Right lobe of liver (tissue), 4 donors: Measurements from ENCODE around the gene RHBDL1.

Source experiments
- CTCF ChIP-seq, 4 donors: fragments of 200-600 bp in 3 of 4; fragments of 450-650 bp in 1 of 4; IDR thresholded peaks; one replicate each; pipeline versions ENCODE4 v1.5.1 to v1.8.0; 2016 to 2022; ENCODE audit warnings: antibody characterized with exemption in 4 of 4, mild to moderate bottlenecking in 2 of 4
- POLR2A ChIP-seq: fragments of 450-650 bp; IDR thresholded peaks from one replicate; pipeline ENCODE4 v1.6.1; 2017; ENCODE audit warnings: antibody characterized with exemption, mild to moderate bottlenecking
- donor health status: DM: no; HTN: no; CAD: no.
- donor health status: DM: no; HTN: no; CAD: no.
- donor health status: DM: no; HTN: yes; CAD: no.

- no peak for TF ChIP-seq CTCF (IDR thresholded peaks at IDR 0.05)
- no peak for TF ChIP-seq POLR2A
These were observed 17.1 kb downstream of the RHBDL1 start for GRCh38 chr16:692356-693108.
